Parathyroid adenoma (tissue), 2 donors: ENCODE results near the gene RNF169.

ENCODE experiments used
- H2AFZ ChIP-seq: fragments of 300-600 bp; sonication (generic); one replicate; pipeline ENCODE4 v1.7.0; 2017; ENCODE audit warnings: antibody characterized with exemption, mild to moderate bottlenecking
- H3K27ac ChIP-seq: fragments of 300-600 bp; sonication (generic); one replicate; pipeline ENCODE4 v1.7.0; 2017
- H3K27me3 ChIP-seq: fragments of 300-600 bp; sonication (generic); one replicate; pipeline ENCODE4 v1.7.0; 2017; ENCODE audit warnings: low read length; ENCODE audit not compliant: control insufficient read depth, insufficient read depth
- H3K36me3 ChIP-seq: fragments of 300-600 bp; sonication (generic); one replicate; pipeline ENCODE4 v1.7.0; 2017; ENCODE audit warnings: low read length; ENCODE audit not compliant: control insufficient read depth, insufficient read depth
- H3K4me1 ChIP-seq: fragments of 300-600 bp; sonication (generic); one replicate; pipeline ENCODE4 v1.7.0; 2017; ENCODE audit warnings: control low read depth
- H3K4me2 ChIP-seq: fragments of 300-600 bp; sonication (generic); one replicate; pipeline ENCODE4 v1.7.0; 2017; ENCODE audit warnings: low read length
- H3K4me3 ChIP-seq: fragments of 300-600 bp; sonication (generic); one replicate; pipeline ENCODE4 v1.7.0; 2017; ENCODE audit warnings: low read depth, low read length
- H3K79me2 ChIP-seq: fragments of 300-600 bp; sonication (generic); one replicate; pipeline ENCODE4 v1.7.0; 2017; ENCODE audit warnings: control low read depth
- H3K9ac ChIP-seq: fragments of 300-600 bp; sonication (generic); one replicate; pipeline ENCODE4 v1.7.0; 2017; ENCODE audit warnings: mild to moderate bottlenecking
- H3K9me3 ChIP-seq: fragments of 300-600 bp; sonication (generic); one replicate; pipeline ENCODE4 v1.7.0; 2017; ENCODE audit warnings: low read length; ENCODE audit not compliant: control insufficient read depth
- CTCF ChIP-seq: fragments of 300-600 bp; sonication (generic); IDR thresholded peaks from one replicate; pipeline ENCODE4 v1.7.0; 2017; ENCODE audit warnings: antibody characterized with exemption, mild to moderate bottlenecking
- donor health status: primary hyperparathyroidism.

The RNF169 gene

GRCh38 chr11:74731301-74732094 lies 17.2 kb upstream of the RNF169 start, which contains the start of gene CHRDL2:
Gene CHRDL2 (minus strand): TSS chr11:74731426. CDS start chr11:74730888, 538 bp downstream.
- Histone ChIP-seq H3K4me1 (no peaks in the 10 kb centered on the region), H3K4me3 (no peak within 1 kb of the TSS), H3K79me2 (no peaks in the 10 kb centered on the region), H3K36me3 (no peaks in the 10 kb centered on the region), H3K9ac (no peak within 1 kb of the TSS), H2AFZ (no peak within 1 kb of the TSS), H3K4me2 (peak within 1 kb of the TSS; percentile 31), H3K9me3 (no peaks in the 10 kb centered on the region), H3K27ac (no peak within 1 kb of the TSS), H3K27me3 (no peaks in the 10 kb centered on the region)
- TF ChIP-seq CTCF, result no peak

- Histone ChIP-seq H3K9ac (no peak overlapping the region), H3K27me3 (no peaks in the 10 kb centered on the region), H3K9me3 (no peaks in the 10 kb centered on the region), H3K79me2 (no peaks in the 10 kb centered on the region), H2AFZ (no peak overlapping the region), H3K27ac (no peak overlapping the region), H3K4me2 (no peak overlapping the region), H3K36me3 (no peaks in the 10 kb centered on the region), H3K4me3 (no peak overlapping the region), H3K4me1 (no peaks in the 10 kb centered on the region)
- TF ChIP-seq CTCF, result no peak
Observed at GRCh38 chr11:74734559-74734925, 14.1 kb upstream of the RNF169 start.

GRCh38 chr11:74735365-74735928 lies 13.2 kb upstream of the RNF169 start:
- Histone ChIP-seq H3K36me3 (no peaks in the 10 kb centered on the region), H3K9ac (no peak overlapping the region), H3K27ac (no peak overlapping the region), H3K27me3 (no peaks in the 10 kb centered on the region), H3K4me3 (no peak overlapping the region), H3K4me1 (no peaks in the 10 kb centered on the region), H2AFZ (no peak overlapping the region), H3K9me3 (no peaks in the 10 kb centered on the region), H3K79me2 (no peaks in the 10 kb centered on the region), H3K4me2 (no peak overlapping the region)
- TF ChIP-seq CTCF, result no peak

- TF ChIP-seq CTCF, result no peak
- Histone ChIP-seq H3K79me2 (no peaks in the 10 kb centered on the region), H2AFZ (no peak overlapping the region), H3K4me2 (no peak overlapping the region), H3K4me3 (no peak overlapping the region), H3K9ac (no peak overlapping the region), H3K27me3 (no peaks in the 10 kb centered on the region), H3K36me3 (no peaks in the 10 kb centered on the region), H3K27ac (no peak overlapping the region), H3K4me1 (no peaks in the 10 kb centered on the region), H3K9me3 (no peaks in the 10 kb centered on the region)
Observed at GRCh38 chr11:74736031-74736430, 12.6 kb upstream of the RNF169 start.
